Measurements from ENCODE around the gene RELN. TPM values are rescaled to one million over a fixed set of nuclear protein-coding genes. Genes with fewer than 3 reads are reported as not detected.

Gene RELN
- total RNA-seq, 1 donor from 2014 or later, result 0.19 TPM

DNA sequence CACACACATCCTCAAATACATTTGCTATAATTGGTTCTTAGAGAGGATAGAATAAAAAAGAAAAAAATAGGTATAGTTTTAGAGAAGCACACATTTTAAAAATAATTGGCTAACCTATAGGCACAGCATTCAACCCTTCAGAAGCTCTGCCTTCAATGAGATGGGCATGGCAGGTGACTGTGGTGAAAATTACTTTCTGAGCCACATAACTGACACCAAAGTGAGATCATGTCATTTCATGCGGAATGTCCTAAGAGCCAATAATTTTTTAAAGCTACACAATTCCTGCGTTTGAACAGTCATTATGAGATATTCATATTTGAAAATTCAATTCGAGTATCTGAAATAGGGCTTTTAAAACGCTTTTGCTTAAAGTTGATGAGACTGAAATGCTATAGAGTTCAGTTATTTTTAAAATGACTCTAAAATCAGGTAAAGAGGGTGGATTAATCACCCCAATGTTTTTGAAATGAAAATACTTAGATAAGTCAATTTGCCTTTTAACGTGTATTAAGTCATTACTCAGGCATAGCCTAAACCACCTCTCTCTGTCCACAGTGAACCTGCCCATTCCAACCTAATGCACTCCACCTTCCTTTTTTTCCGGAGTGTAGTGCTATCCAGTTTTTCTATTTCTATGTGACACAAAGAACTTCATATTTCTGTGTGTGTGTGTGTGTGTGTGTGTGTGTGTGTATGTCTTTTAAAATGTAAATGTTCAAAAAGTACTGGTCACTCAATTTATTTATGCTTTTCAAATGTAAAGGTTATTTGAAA lies 6.1 kb downstream of the RELN start:
- H3K4me1 Mint-ChIP-seq (ENCODE audit: unreplicated experiment), result peaks cover 1% of the 10 kb centered on the region
- H3K36me3 Mint-ChIP-seq (ENCODE audit: unreplicated experiment), result no peaks in the 10 kb centered on the region
- no peak for TF ChIP-seq CTCF (IDR thresholded peaks at IDR 0.05)
- H3K27me3 Mint-ChIP-seq (ENCODE audit: unreplicated experiment), result peaks cover 66% of the 10 kb centered on the region
- H3K9me3 Mint-ChIP-seq (ENCODE audit: unreplicated experiment), result no peaks in the 10 kb centered on the region
- no peak for DNase-seq (ENCODE audit: extremely low spot score, unreplicated experiment)
- H3K4me3 Mint-ChIP-seq (ENCODE audit: unreplicated experiment), result no peak overlapping the region
- no peak overlapping the region for H3K27ac Mint-ChIP-seq (ENCODE audit: unreplicated experiment)

DNA sequence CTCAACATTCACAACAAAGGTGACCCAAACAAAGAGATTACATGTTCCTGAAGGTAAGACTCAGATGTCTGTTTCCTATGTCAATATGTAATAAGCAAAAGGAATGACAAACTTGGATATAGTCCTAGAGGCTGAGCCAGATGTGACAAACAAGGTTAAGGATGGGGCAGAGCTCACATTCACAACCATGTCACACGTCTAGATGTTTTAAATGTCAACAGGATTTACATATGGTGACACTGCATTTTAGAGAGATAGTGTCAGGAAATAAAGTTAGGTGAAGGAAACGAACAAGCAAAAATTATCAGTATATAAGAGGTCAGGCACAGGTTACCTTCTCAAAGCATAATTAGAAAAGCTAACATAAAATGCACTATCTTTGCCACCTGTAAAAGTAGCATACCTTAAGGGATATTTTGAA lies 8.4 kb downstream of the RELN start:
- Mint-ChIP-seq H3K27ac (ENCODE audit: unreplicated experiment) (no peak overlapping the region), H3K9me3 (ENCODE audit: unreplicated experiment) (no peaks in the 10 kb centered on the region), H3K27me3 (ENCODE audit: unreplicated experiment) (peaks cover 51% of the 10 kb centered on the region), H3K4me1 (ENCODE audit: unreplicated experiment) (no peaks in the 10 kb centered on the region), H3K36me3 (ENCODE audit: unreplicated experiment) (no peaks in the 10 kb centered on the region), H3K4me3 (ENCODE audit: unreplicated experiment) (no peak overlapping the region)
- no peak for TF ChIP-seq CTCF (IDR thresholded peaks at IDR 0.05)
- no peak for DNase-seq (ENCODE audit: extremely low spot score, unreplicated experiment)

GRCh38 chr7:103972779-103973434 lies 16.6 kb downstream of the RELN start:
- peaks cover 9% of the 10 kb centered on the region for H3K27me3 Mint-ChIP-seq (ENCODE audit: unreplicated experiment)

DNA sequence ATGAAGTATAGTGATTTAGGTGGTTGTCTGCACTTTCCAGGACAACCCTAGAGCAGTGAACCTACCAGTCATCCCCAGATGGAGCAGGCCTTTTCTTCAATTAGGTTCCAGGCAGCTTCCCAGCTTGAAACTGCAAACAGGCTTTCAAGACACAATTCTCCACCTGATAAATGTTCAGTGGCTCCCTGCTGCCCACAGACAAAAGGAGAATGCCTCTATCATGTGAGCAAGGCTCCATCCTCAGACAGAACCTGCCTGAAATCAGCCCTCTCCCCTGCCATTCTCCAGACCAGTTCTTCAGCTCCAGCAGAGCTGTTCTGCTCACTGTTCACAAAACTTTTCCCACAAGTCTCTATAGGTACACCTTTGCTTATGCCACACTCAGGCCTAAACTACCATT lies 22.1 kb downstream of the RELN start:
- H3K27me3 Mint-ChIP-seq (ENCODE audit: unreplicated experiment), result peaks cover 9% of the 10 kb centered on the region
- no peak for DNase-seq (ENCODE audit: extremely low spot score, unreplicated experiment)
- TF ChIP-seq CTCF (IDR thresholded peaks at IDR 0.05), result no peak
- H3K36me3 Mint-ChIP-seq (ENCODE audit: unreplicated experiment), result no peaks in the 10 kb centered on the region
- no peak overlapping the region for H3K4me3 Mint-ChIP-seq (ENCODE audit: unreplicated experiment)
- no peaks in the 10 kb centered on the region for H3K9me3 Mint-ChIP-seq (ENCODE audit: unreplicated experiment)
- H3K4me1 Mint-ChIP-seq (ENCODE audit: unreplicated experiment), result no peaks in the 10 kb centered on the region
- H3K27ac Mint-ChIP-seq (ENCODE audit: unreplicated experiment), result no peak overlapping the region

More at GRCh38 chr7:103972779-103973434, 16.6 kb downstream of the RELN start:
- Mint-ChIP-seq H3K9me3 (ENCODE audit: unreplicated experiment) (no peaks in the 10 kb centered on the region), H3K4me1 (ENCODE audit: unreplicated experiment) (no peaks in the 10 kb centered on the region), H3K27ac (ENCODE audit: unreplicated experiment) (no peak overlapping the region), H3K4me3 (ENCODE audit: unreplicated experiment) (no peak overlapping the region), H3K36me3 (ENCODE audit: unreplicated experiment) (no peaks in the 10 kb centered on the region)
- no peak for TF ChIP-seq CTCF (IDR thresholded peaks at IDR 0.05)
- no peak for DNase-seq (ENCODE audit: extremely low spot score, unreplicated experiment)

DNA sequence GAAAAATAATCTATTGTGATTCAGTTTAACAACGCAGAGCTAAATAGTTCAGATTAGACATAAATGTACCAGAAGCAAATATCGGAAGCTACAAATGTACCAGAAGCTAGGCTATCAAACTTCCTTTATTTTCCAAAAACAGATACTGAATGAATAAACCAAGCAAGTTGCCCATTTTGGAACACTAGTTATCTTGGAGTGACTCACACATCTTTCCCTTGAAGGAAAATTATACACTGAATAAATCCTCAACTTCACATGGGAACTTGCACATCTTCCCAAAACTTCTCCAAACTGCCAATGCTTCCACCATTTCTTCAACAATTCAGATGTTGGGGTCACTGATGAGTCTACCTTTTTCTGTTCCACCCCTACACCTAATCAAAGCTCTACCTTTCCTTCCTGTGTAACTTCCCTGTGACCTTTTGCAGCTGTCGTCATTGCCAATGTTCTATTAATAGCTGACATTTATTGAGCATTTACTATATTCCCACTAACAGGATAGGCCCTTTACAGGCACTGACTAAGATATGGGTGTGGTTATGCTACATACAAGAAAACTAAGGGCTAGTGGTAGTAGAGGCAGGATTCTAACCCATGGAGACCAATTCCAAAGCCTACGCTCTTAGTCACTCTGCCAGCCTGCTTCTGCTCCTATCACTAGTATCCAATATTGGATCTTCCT lies 22.7 kb downstream of the RELN start:
- no peak for DNase-seq (ENCODE audit: extremely low spot score, unreplicated experiment)
- H3K4me1 Mint-ChIP-seq (ENCODE audit: unreplicated experiment), result no peaks in the 10 kb centered on the region
- no peaks in the 10 kb centered on the region for H3K9me3 Mint-ChIP-seq (ENCODE audit: unreplicated experiment)
- no peaks in the 10 kb centered on the region for H3K36me3 Mint-ChIP-seq (ENCODE audit: unreplicated experiment)
- no peak overlapping the region for H3K4me3 Mint-ChIP-seq (ENCODE audit: unreplicated experiment)
- no peak for TF ChIP-seq CTCF (IDR thresholded peaks at IDR 0.05)
- no peak overlapping the region for H3K27ac Mint-ChIP-seq (ENCODE audit: unreplicated experiment)
- peaks cover 8% of the 10 kb centered on the region for H3K27me3 Mint-ChIP-seq (ENCODE audit: unreplicated experiment)
